22Rv1 (cell line): ENCODE data around the gene SLC2A4.

Source experiments
- CTCF ChIP-seq: fragments of 450-650 bp; IDR thresholded peaks from 2 replicates; pipeline ENCODE4 v1.5.1; 2017; ENCODE audit warnings: mild to moderate bottlenecking
- ZFX ChIP-seq: fragments of 450-650 bp; IDR thresholded peaks from 2 replicates; pipeline ENCODE4 v1.6.1; 2017; ENCODE audit warnings: antibody characterized with exemption, borderline replicate concordance

- TF ChIP-seq CTCF (no peak), ZFX (no peak)
Measured at GRCh38 chr17:7285679-7286078, 4.2 kb downstream of the SLC2A4 start.
